WI38 (cell line): Measurements from ENCODE around the gene ACD.

Source experiments
- H3K4me3 ChIP-seq: 2 replicates; pipeline ENCODE4 v1.5.1; 2011; ENCODE audit warnings: low read depth, mild to moderate bottlenecking, control low read depth, low read length
- TF ChIP-seq, protein P1 (sequence below): IDR thresholded peaks from 2 replicates; pipeline ENCODE4 v1.5.1; 2012; ENCODE audit warnings: low read depth, mild to moderate bottlenecking, control low read depth, low read length

ACD gene

DNA sequence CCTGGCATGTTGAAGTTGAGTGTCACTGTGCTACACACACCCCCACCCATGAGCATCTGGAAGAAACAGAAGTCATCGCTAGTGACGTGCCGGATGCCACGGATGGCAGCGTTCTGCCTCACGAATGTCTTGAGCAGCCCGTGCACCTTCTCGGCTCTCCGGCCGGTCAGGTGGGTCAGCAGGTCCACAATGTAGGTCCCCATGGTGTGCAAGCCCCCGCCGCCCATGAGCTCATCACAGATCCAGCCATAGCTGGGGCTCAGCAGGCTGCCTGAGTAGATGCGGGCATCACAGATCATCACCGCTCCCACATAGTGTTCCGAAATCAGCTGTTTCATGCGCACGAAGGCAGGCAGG is 15.5 kb upstream of the ACD start:
- H3K4me3 ChIP-seq, result no peak overlapping the region
- TF ChIP-seq, protein P1, sequence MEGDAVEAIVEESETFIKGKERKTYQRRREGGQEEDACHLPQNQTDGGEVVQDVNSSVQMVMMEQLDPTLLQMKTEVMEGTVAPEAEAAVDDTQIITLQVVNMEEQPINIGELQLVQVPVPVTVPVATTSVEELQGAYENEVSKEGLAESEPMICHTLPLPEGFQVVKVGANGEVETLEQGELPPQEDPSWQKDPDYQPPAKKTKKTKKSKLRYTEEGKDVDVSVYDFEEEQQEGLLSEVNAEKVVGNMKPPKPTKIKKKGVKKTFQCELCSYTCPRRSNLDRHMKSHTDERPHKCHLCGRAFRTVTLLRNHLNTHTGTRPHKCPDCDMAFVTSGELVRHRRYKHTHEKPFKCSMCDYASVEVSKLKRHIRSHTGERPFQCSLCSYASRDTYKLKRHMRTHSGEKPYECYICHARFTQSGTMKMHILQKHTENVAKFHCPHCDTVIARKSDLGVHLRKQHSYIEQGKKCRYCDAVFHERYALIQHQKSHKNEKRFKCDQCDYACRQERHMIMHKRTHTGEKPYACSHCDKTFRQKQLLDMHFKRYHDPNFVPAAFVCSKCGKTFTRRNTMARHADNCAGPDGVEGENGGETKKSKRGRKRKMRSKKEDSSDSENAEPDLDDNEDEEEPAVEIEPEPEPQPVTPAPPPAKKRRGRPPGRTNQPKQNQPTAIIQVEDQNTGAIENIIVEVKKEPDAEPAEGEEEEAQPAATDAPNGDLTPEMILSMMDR, result no peak

DNA sequence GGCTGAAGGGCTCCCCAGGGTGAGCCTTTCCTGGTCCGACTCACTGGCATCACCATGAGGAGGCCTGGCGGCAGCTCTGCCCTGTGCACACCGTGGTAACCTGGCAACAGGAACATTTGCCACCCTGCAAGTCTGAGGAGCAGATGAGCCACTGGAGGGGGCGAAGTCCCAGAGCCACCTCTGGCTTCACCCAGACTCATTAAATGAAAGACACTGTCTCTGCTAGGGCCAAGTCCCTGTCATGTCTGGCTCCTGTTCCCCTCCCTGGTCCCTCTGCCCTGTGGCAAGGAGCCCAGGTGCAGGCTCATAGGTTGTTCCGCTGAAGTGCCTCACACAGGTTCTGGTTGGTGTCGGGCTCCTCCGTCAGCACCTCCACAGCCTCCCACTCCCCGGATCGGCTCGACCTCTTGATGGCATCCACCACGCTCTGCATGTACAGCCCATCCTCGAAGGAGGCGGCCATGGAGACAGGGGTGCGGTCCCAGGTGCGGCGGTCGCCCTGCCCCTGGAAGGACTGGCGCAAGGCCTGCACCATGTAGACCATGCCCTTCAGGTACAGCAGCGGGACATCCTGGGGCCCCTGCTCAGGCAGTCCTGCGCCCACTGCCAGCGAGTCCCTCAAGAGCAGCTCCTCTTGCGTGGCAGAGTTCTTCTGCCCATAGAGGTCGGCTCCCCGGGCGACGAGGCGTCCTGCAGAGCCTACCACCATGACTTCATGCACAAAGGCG is 15.0 kb upstream of the ACD start:
- TF ChIP-seq, protein P1, result no peak
- no peak overlapping the region for H3K4me3 ChIP-seq

GRCh38 chr16:67673712-67674580 is 13.9 kb upstream of the ACD start:
- TF ChIP-seq, protein P1, result no peak
- no peak overlapping the region for H3K4me3 ChIP-seq

- no peak overlapping the region for H3K4me3 ChIP-seq
- TF ChIP-seq, protein P1, result peak; percentile 74
Measured at GRCh38 chr16:67672739-67673662, 12.9 kb upstream of the ACD start.

DNA sequence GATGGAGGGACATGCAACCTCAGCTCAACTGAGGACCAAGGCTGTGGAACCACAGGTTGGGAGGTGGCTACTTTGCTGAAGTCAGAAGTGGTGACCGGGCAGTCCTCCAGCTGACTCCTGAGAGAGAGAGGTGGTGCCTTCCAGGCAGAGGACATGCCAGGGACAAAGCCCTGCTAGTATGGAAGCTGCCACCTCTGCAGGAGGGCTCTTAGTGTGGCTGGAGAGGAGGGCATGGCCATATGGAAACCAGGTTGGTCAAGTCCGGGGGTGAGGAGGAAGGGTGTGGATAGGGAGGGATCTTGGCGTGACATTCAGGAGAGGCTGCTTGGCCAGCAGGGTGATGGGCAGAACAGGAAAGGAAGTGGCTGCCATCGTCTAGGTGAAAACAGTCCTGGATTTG is 12.2 kb upstream of the ACD start:
- H3K4me3 ChIP-seq, result no peak overlapping the region
- TF ChIP-seq, protein P1, result no peak

DNA sequence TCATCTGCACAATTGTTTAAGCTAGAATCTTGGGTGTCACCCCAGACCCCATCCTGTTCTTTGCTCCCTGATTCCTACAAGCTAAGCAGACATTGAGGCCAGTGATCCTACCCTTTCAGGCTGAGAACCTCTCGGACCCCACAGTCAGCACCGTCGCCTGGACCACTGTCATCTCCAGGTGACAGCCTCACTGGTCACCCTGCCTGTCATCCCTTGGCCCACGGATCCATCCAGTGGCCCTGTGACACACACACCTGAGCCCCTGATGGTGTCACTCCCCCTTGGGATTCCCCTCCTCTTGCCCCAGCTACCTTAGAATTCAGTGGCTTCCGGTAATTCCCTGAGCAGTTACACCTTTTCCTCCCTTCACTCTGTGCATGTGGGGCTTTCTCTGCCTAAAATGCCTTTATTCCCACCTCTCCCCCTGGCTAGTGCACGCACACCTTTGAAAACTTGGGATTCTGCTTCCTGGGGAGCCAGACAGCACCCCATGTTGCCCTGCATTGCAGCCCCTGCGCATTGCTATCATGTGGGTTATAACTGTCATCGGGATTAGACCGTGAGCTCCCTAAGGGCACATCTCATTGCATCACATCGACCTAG is 9.5 kb upstream of the ACD start:
- no peak overlapping the region for H3K4me3 ChIP-seq
- TF ChIP-seq, protein P1, result no peak
